ENCODE data around the gene CHD9.

CHD9 gene

GRCh38 chr16:53081686-53082407 lies 27.1 kb downstream of the CHD9 start:
- no peaks in the 10 kb centered on the region for H3K9me2 ChIP-seq (ENCODE audit: low read depth, low read length)
- no peak overlapping the region for H3K4me3 ChIP-seq (ENCODE audit: low read depth, low read length, poor library complexity, severe bottlenecking)
- TF ChIP-seq CTCF (IDR thresholded peaks at IDR 0.05; ENCODE audit: low read length), result no peak
- no peak for TF ChIP-seq EZH2 (IDR thresholded peaks at IDR 0.05; ENCODE audit: borderline replicate concordance, low read length)
- H3F3A ChIP-seq (ENCODE audit: insufficient read depth, low read length), result no peaks in the 10 kb centered on the region
- peaks cover 7% of the 10 kb centered on the region for H3K79me2 ChIP-seq (ENCODE audit: insufficient read depth, low read length)
- H3K4me1 ChIP-seq (ENCODE audit: insufficient read depth, low read length, severe bottlenecking), result peaks cover 22% of the 10 kb centered on the region
- no peaks in the 10 kb centered on the region for H4K20me1 ChIP-seq (ENCODE audit: insufficient read depth, low read length)
- no peaks in the 10 kb centered on the region for H3K27me3 ChIP-seq (ENCODE audit: insufficient read depth, low read length)
- H3K4me2 ChIP-seq (ENCODE audit: low read length), result no peak overlapping the region
- H3K36me3 ChIP-seq (ENCODE audit: insufficient read depth, low read length), result no peaks in the 10 kb centered on the region; the same call in 1 of the 2 replicates
- no peak overlapping the region for H2AFZ ChIP-seq (ENCODE audit: low read length)
- no peak overlapping the region for H3K9ac ChIP-seq (ENCODE audit: low read length)
- no peaks in the 10 kb centered on the region for H3K9me3 ChIP-seq (ENCODE audit: low read length)
- H3K27ac ChIP-seq (ENCODE audit: low read depth, low read length, poor library complexity, severe bottlenecking), result no peak overlapping the region

GRCh38 chr16:53082509-53082908 lies 27.7 kb downstream of the CHD9 start:
- Histone ChIP-seq H3F3A (ENCODE audit: insufficient read depth, low read length) (no peaks in the 10 kb centered on the region), H3K27ac (ENCODE audit: low read depth, low read length, poor library complexity, severe bottlenecking) (no peak overlapping the region), H3K27me3 (ENCODE audit: insufficient read depth, low read length) (no peaks in the 10 kb centered on the region), H2AFZ (ENCODE audit: low read length) (no peak overlapping the region), H3K4me1 (ENCODE audit: insufficient read depth, low read length, severe bottlenecking) (peaks cover 22% of the 10 kb centered on the region), H3K79me2 (ENCODE audit: insufficient read depth, low read length) (peaks cover 7% of the 10 kb centered on the region), H3K9me3 (ENCODE audit: low read length) (no peaks in the 10 kb centered on the region), H3K36me3 (ENCODE audit: insufficient read depth, low read length) (no peaks in the 10 kb centered on the region; the same call in none of the 2 replicates), H3K4me2 (ENCODE audit: low read length) (no peak overlapping the region), H3K9me2 (ENCODE audit: low read depth, low read length) (no peaks in the 10 kb centered on the region), H4K20me1 (ENCODE audit: insufficient read depth, low read length) (no peaks in the 10 kb centered on the region), H3K9ac (ENCODE audit: low read length) (no peak overlapping the region), H3K4me3 (ENCODE audit: low read depth, low read length, poor library complexity, severe bottlenecking) (no peak overlapping the region)
- no peak for TF ChIP-seq EZH2 (IDR thresholded peaks at IDR 0.05; ENCODE audit: borderline replicate concordance, low read length)
- TF ChIP-seq CTCF (IDR thresholded peaks at IDR 0.05; ENCODE audit: low read length), result no peak

DNA sequence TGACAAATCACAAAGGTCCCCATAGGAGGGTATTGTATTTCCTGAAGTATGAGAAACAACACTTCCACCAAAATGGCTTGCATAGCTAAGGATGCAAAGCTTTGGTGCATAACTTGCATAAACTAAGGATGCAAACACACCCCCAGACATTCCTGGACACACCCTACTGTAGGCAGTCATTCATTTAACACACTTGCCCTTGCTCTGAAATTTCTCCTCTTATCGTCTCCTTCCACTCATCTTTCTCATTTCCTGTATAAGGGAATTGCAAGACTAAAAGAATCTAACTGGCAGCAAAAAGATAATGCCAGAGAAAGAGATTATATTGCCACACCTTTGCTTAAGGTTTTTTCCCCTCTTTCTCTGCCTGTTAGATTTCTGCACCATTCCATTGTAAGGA lies 28.3 kb downstream of the CHD9 start:
- no peaks in the 10 kb centered on the region for H3K9me3 ChIP-seq (ENCODE audit: low read length)
- no peak overlapping the region for H3K4me3 ChIP-seq (ENCODE audit: low read depth, low read length, poor library complexity, severe bottlenecking)
- H3K4me1 ChIP-seq (ENCODE audit: insufficient read depth, low read length, severe bottlenecking), result peaks cover 22% of the 10 kb centered on the region
- no peak overlapping the region for H3K27ac ChIP-seq (ENCODE audit: low read depth, low read length, poor library complexity, severe bottlenecking)
- H4K20me1 ChIP-seq (ENCODE audit: insufficient read depth, low read length), result no peaks in the 10 kb centered on the region
- H3K9me2 ChIP-seq (ENCODE audit: low read depth, low read length), result no peaks in the 10 kb centered on the region
- no peaks in the 10 kb centered on the region for H3F3A ChIP-seq (ENCODE audit: insufficient read depth, low read length)
- peaks cover 7% of the 10 kb centered on the region for H3K79me2 ChIP-seq (ENCODE audit: insufficient read depth, low read length)
- H3K27me3 ChIP-seq (ENCODE audit: insufficient read depth, low read length), result no peaks in the 10 kb centered on the region
- H2AFZ ChIP-seq (ENCODE audit: low read length), result no peak overlapping the region
- H3K4me2 ChIP-seq (ENCODE audit: low read length), result no peak overlapping the region
- TF ChIP-seq EZH2 (IDR thresholded peaks at IDR 0.05; ENCODE audit: borderline replicate concordance, low read length) (no peak), CTCF (IDR thresholded peaks at IDR 0.05; ENCODE audit: low read length) (no peak)
- H3K9ac ChIP-seq (ENCODE audit: low read length), result no peak overlapping the region
- no peaks in the 10 kb centered on the region; the same call in 1 of the 2 replicates for H3K36me3 ChIP-seq (ENCODE audit: insufficient read depth, low read length)

All from OCI-LY1 (cell line).